Measurements from ENCODE around the gene TMC6.

- TF ChIP-seq CTCF (conservative IDR thresholded peaks at IDR 0.05; ENCODE audit: low read length) (no peak), EZH2phosphoT487 (IDR thresholded peaks at IDR 0.05; ENCODE audit: borderline replicate concordance, low read depth, low read length) (no peak)
Measured at GRCh38 chr17:78138204-78139060, 9.9 kb upstream of the TMC6 start.

Measured in OCI-LY7 (cell line).